CD8-positive, alpha-beta memory T cell (primary cell): ENCODE measurements around the gene GFM1. TPM values are rescaled to one million over a fixed set of nuclear protein-coding genes. Genes with fewer than 3 reads are reported as not detected.

Experiments
- CTCF ChIA-PET: fragments of 350-600 bp; sonication (Branson Sonifier 250); formaldehyde crosslinking; loops from one replicate; lab custom pipeline; 2021; ENCODE audit warnings: antibody characterized with exemption; lab: Charles Lee
- POLR2A ChIA-PET: fragments of 350-600 bp; sonication (Branson Sonifier 250); formaldehyde crosslinking; loops from one replicate; lab custom pipeline; 2021; ENCODE audit warnings: antibody characterized with exemption; lab: Charles Lee
- DNase-seq, 5 donors: peaks; one replicate each; pipeline versions ENCODE4 v3.0.0 to v3.0.0-alpha.2; 2020 to 2022; ENCODE audit warnings: mixed read lengths in 1 of 5
- H3K27ac ChIP-seq: one replicate; pipeline ENCODE4 v1.7.0; 2013; ENCODE audit warnings: low read depth, mild to moderate bottlenecking, low read length, moderate library complexity
- H3K27me3 ChIP-seq: 2 replicates; pipeline ENCODE4 v1.7.0; 2013; ENCODE audit warnings: low read length, mild to moderate bottlenecking; ENCODE audit not compliant: insufficient read depth, poor library complexity, severe bottlenecking
- H3K36me3 ChIP-seq: 2 replicates; pipeline ENCODE4 v1.7.0; 2013; ENCODE audit warnings: mild to moderate bottlenecking, low read length, moderate library complexity; ENCODE audit not compliant: insufficient read depth
- H3K4me1 ChIP-seq: 2 replicates; pipeline ENCODE4 v1.7.0; 2013; ENCODE audit warnings: mild to moderate bottlenecking, low read length, moderate library complexity; ENCODE audit not compliant: insufficient read depth
- H3K4me3 ChIP-seq: 2 replicates; pipeline ENCODE4 v1.7.0; 2013; ENCODE audit warnings: mild to moderate bottlenecking, low read length
- H3K9me3 ChIP-seq: 2 replicates; pipeline ENCODE4 v1.7.0; 2013; ENCODE audit warnings: mild to moderate bottlenecking, low read length
- H3K27ac Mint-ChIP-seq, 8 donors: one replicate each; pipeline ENCODE4 v1.8.0; 2020 to 2021; ENCODE audit warnings: mixed read lengths in 8 of 8, mild to moderate bottlenecking in 6 of 8, inconsistent platforms in 3 of 8, moderate library complexity in 3 of 8
- H3K27me3 Mint-ChIP-seq, 2 donors: one replicate each; pipeline ENCODE4 v1.8.0; 2020 to 2021; ENCODE audit warnings: mixed read lengths in 2 of 2, mild to moderate bottlenecking in 1 of 2, moderate library complexity in 1 of 2
- H3K36me3 Mint-ChIP-seq, 3 donors: one replicate each; pipeline ENCODE4 v1.8.0; 2020 to 2021; ENCODE audit warnings: mixed read lengths in 3 of 3, inconsistent platforms in 1 of 3, mild to moderate bottlenecking in 1 of 3
- H3K4me1 Mint-ChIP-seq, 3 donors: one replicate each; pipeline ENCODE4 v1.8.0; 2020 to 2021; ENCODE audit warnings: mixed read lengths in 3 of 3, inconsistent platforms in 1 of 3, mild to moderate bottlenecking in 1 of 3
- H3K4me3 Mint-ChIP-seq, 7 donors: one replicate each; pipeline ENCODE4 v1.8.0; 2020 to 2021; ENCODE audit warnings: mixed read lengths in 7 of 7, mild to moderate bottlenecking in 6 of 7, moderate library complexity in 4 of 7, inconsistent platforms in 2 of 7
- H3K9me3 Mint-ChIP-seq, 5 donors: one replicate each; pipeline ENCODE4 v1.8.0; 2020 to 2022; ENCODE audit warnings: mixed read lengths in 5 of 5, mild to moderate bottlenecking in 3 of 5, moderate library complexity in 2 of 5, inconsistent platforms in 1 of 5
- polyA plus RNA-seq: library from polyadenylated mRNA; unstranded; fragments of 300-500 nt; fragmentation: Illumina TruSeq; gene quantifications from one replicate; pipeline ENCODE4 v1.2.3, GENCODE V29; 2021
- total RNA-seq, 2 experiments: library from RNA; stranded (reverse); gene quantifications; one replicate each; pipeline ENCODE4 v1.2.3, GENCODE V29; 2021

The GFM1 gene
- total and polyA plus RNA-seq, 3 experiments from 2014 or later = 31.7 to 99.9 (median 91.2) TPM

DNA sequence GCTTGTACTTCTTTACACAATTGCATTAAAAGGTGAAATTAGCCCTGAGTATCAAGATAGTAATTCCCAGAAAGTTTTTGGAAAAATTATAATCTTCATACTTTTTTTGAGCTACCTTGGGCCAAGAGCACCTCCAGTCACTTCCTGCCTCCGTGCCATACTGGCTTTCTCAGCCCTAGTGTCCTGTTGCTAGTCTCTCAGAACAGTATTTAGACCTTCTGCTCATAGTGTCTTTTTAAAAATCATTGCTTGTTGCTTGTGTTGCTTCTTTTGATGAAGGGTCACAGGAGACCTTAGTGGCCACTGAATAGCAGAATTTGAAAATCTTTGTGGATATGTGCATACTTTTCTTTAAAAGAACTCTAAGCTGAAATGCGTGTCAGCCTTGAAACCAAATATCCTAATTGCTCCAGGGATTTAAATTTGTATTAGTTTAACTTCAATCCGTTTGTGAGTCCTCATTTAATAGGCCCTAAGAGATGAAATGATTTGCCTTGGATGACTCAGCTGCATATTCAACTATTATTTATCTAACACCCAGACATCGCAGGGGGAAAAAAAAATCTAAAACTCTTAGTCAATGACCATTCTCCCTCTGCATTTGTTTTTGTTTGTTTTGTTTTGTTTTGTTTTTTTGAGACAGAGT lies 57.2 kb downstream of the GFM1 start:
- no peaks in the 10 kb centered on the region for H3K9me3 Mint-ChIP-seq
- H3K27ac Mint-ChIP-seq = peak overlapping the region in 1 of 8 donors; percentile 71
- peaks cover 16 to 28% (median 25%) of the 10 kb centered on the region in 3 donors for H3K4me1 Mint-ChIP-seq
- no peaks in the 10 kb centered on the region for H3K4me1 ChIP-seq
- H3K27me3 ChIP-seq = no peaks in the 10 kb centered on the region
- peaks cover 3 to 60% (median 25%) of the 10 kb centered on the region in 3 donors for H3K36me3 Mint-ChIP-seq
- POLR2A ChIA-PET = no interaction called here
- H3K36me3 ChIP-seq = peaks cover 3% of the 10 kb centered on the region
- H3K9me3 ChIP-seq = no peaks in the 10 kb centered on the region
- CTCF ChIA-PET = interaction anchor here (1.4 to 1.8 kb wide), 2 partner anchors 14 to 27 kb away, joined by 3 to 7 read pairs; no protein-coding TSS in a partner anchor
- H3K27ac ChIP-seq = no peak overlapping the region
- no peak overlapping the region for H3K4me3 ChIP-seq
- no peaks in the 10 kb centered on the region for H3K27me3 Mint-ChIP-seq
- H3K4me3 Mint-ChIP-seq = no peak overlapping the region
- DNase-seq = no peak

DNA sequence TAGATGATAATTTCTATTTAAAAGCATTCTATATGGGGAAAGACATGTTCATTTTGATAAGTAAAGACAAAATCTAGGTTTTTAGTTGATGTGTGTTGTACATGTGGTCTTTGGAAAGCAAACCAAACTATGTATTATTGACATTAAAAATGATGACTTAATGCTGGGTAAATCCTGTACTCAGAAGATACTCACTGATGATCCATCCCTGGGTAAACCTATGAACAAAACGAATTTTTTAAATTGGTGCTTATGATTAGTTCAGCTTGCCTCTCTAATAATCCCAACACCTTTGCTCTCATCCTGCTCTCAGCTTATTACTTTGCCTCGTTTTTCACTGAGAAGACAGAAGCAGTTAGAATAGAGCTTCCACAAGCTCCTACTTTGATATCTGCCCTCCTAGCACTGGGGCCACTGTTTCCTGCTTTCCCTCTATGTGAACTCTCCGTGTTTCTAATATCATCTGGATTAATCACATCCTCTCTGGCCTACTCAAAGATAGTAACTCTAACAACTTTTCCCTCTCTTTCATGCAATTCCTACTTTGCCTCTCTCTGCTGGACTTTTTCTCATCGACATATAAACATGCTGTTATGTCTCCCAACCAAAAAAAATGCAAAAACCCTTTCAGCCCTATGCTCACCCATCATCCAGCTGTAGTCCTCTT lies 58.6 kb downstream of the GFM1 start:
- H3K9me3 ChIP-seq = no peaks in the 10 kb centered on the region
- no peak overlapping the region for H3K4me3 Mint-ChIP-seq
- H3K4me1 ChIP-seq = no peaks in the 10 kb centered on the region
- ChIA-PET POLR2A (interaction anchor here (0.6 kb wide), 1 partner anchor 1817 kb away, joined by 4 read pairs; no protein-coding TSS in a partner anchor), CTCF (interaction anchor here (1.0 kb wide), 1 partner anchor 24 kb away, joined by 3 read pairs; no protein-coding TSS in a partner anchor)
- peaks cover 7 to 67% (median 28%) of the 10 kb centered on the region in 3 donors for H3K36me3 Mint-ChIP-seq
- H3K27ac Mint-ChIP-seq = peak overlapping the region in 1 of 8 donors; percentile 3
- H3K27me3 Mint-ChIP-seq = no peaks in the 10 kb centered on the region
- H3K27me3 ChIP-seq = no peaks in the 10 kb centered on the region
- no peak for DNase-seq
- H3K4me3 ChIP-seq = no peak overlapping the region
- peaks cover 8% of the 10 kb centered on the region for H3K36me3 ChIP-seq
- H3K4me1 Mint-ChIP-seq = peaks cover 16 to 28% (median 25%) of the 10 kb centered on the region in 3 donors
- H3K9me3 Mint-ChIP-seq = no peaks in the 10 kb centered on the region
- H3K27ac ChIP-seq = no peak overlapping the region

DNA sequence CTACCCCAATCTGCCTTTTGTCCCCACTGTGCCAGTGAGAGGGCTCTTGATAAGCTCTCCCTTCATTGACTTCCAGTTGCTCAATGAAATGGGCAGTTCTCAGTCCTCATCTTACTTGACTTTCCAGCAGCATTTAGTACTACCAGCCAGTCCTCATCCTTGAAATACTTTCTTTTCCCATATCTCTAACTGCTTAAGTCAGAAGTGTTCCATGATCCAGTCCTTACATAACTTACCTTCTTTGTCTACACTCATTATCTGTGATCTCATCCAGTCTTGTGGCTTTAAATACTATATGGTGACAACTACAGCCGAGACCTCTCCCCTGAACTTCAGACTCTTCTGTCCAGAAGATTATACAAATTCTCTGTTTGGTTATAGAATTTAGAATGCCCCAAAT lies 59.2 kb downstream of the GFM1 start:
- ChIA-PET CTCF (interaction anchor here (1.0 kb wide), 1 partner anchor 23 kb away, joined by 3 read pairs; no protein-coding TSS in a partner anchor), POLR2A (no interaction called here)
- Mint-ChIP-seq H3K27ac (peak overlapping the region in 2 of 8 donors; percentile 3 to 8), H3K9me3 (no peaks in the 10 kb centered on the region), H3K4me1 (peaks cover 16 to 28% (median 25%) of the 10 kb centered on the region in 3 donors), H3K27me3 (no peaks in the 10 kb centered on the region), H3K36me3 (peaks cover 12 to 68% (median 30%) of the 10 kb centered on the region in 3 donors), H3K4me3 (no peak overlapping the region)
- no peak for DNase-seq
- H3K27ac ChIP-seq = no peak overlapping the region
- no peaks in the 10 kb centered on the region for H3K4me1 ChIP-seq
- peaks cover 5% of the 10 kb centered on the region for H3K36me3 ChIP-seq
- H3K9me3 ChIP-seq = no peaks in the 10 kb centered on the region
- H3K27me3 ChIP-seq = no peaks in the 10 kb centered on the region
- no peak overlapping the region for H3K4me3 ChIP-seq

DNA sequence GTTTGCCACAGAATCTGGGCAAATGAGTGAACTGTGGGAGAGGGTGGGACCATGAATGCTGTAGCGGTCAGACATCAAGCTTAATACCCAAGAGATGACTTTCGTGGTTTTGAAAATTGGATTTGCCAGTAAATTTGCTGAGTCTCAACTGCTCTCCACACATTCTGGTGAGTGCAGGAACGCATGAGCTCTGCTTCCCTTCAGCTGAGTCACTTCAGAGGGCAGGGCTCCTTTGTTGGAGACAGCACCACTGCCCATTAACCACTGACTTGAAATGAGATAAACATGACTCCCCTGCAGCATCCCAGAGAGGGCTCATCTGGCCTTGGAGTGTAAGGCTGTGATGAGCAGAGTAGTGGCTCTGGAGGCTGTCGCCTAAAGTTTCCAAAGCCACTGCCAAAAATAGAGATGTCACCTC lies 65.3 kb downstream of the GFM1 start:
- ChIA-PET CTCF (no interaction called here), POLR2A (no interaction called here)
- Mint-ChIP-seq H3K36me3 (peaks cover 9 to 73% (median 32%) of the 10 kb centered on the region in 3 donors), H3K4me1 (peaks cover 0 to 6% (median 0%) of the 10 kb centered on the region in 3 donors), H3K9me3 (no peaks in the 10 kb centered on the region), H3K4me3 (no peak overlapping the region), H3K27me3 (no peaks in the 10 kb centered on the region), H3K27ac (peak overlapping the region in 3 of 8 donors; percentile 13 to 17 (median 15))
- H3K27me3 ChIP-seq = no peaks in the 10 kb centered on the region
- H3K36me3 ChIP-seq = peaks cover 14% of the 10 kb centered on the region
- H3K9me3 ChIP-seq = no peaks in the 10 kb centered on the region
- H3K4me1 ChIP-seq = no peaks in the 10 kb centered on the region
- H3K4me3 ChIP-seq = no peak overlapping the region
- H3K27ac ChIP-seq = no peak overlapping the region
- no peak for DNase-seq

DNA sequence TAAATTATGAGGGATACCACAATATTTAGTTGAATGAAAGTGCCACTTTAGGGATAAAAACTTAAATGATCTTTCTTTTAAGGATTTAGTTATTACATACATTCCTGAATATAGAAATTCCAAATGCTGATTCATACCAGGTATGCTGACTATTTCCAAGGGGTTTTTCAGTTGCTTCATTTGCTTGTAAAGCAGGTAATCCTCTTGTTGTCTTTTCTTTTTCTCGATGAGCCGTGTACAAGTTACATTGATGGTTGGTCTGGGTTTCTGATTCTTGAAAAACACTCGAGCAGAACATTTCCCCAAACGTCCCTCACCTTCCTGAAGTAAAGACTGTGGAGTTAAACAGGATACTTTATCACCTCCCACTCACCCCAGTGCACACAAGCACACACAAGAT lies 66.3 kb downstream of the GFM1 start:
- Mint-ChIP-seq H3K4me3 (no peak overlapping the region), H3K36me3 (peaks cover 9 to 70% (median 30%) of the 10 kb centered on the region in 3 donors), H3K27ac (peak overlapping the region in 1 of 8 donors; percentile 42), H3K27me3 (no peaks in the 10 kb centered on the region), H3K4me1 (peaks cover 0 to 10% (median 0%) of the 10 kb centered on the region in 3 donors), H3K9me3 (no peaks in the 10 kb centered on the region)
- CTCF ChIA-PET = no interaction called here
- Histone ChIP-seq H3K36me3 (peaks cover 14% of the 10 kb centered on the region), H3K4me3 (no peak overlapping the region), H3K27me3 (no peaks in the 10 kb centered on the region), H3K9me3 (no peaks in the 10 kb centered on the region), H3K27ac (no peak overlapping the region), H3K4me1 (no peaks in the 10 kb centered on the region)
- POLR2A ChIA-PET = no interaction called here
- DNase-seq = no peak

DNA sequence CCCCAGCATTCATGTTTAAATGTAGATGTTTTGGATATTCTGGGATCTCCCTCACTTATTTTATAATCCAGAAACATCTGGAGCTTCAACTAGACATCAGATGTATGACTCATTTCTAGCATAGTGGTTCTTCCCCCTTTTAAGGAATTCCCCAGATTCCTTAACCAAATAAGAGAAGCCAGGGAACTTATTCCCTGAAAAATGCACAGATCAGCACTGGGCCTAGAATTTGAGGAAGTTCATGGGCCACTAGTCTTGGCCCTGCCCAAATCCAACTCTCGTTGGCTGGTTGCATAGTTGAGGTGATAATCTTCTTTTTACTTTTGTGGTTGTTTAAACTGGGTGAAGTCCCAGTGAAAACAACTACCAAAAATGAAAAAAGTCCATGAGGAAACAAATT lies 67.6 kb downstream of the GFM1 start:
- H3K36me3 Mint-ChIP-seq = peaks cover 9 to 65% (median 27%) of the 10 kb centered on the region in 3 donors
- H3K4me3 ChIP-seq = no peak overlapping the region
- H3K4me3 Mint-ChIP-seq = no peak overlapping the region
- no peaks in the 10 kb centered on the region for H3K27me3 Mint-ChIP-seq
- no peaks in the 10 kb centered on the region for H3K4me1 ChIP-seq
- no peak for DNase-seq
- no peak overlapping the region for H3K27ac ChIP-seq
- no peaks in the 10 kb centered on the region for H3K27me3 ChIP-seq
- peak overlapping the region in 2 of 8 donors; percentile 44 to 52 for H3K27ac Mint-ChIP-seq
- H3K4me1 Mint-ChIP-seq = peaks cover 0 to 10% (median 2%) of the 10 kb centered on the region in 3 donors
- no peaks in the 10 kb centered on the region for H3K9me3 Mint-ChIP-seq
- ChIA-PET POLR2A (no interaction called here), CTCF (no interaction called here)
- H3K9me3 ChIP-seq = no peaks in the 10 kb centered on the region
- peaks cover 14% of the 10 kb centered on the region for H3K36me3 ChIP-seq

DNA sequence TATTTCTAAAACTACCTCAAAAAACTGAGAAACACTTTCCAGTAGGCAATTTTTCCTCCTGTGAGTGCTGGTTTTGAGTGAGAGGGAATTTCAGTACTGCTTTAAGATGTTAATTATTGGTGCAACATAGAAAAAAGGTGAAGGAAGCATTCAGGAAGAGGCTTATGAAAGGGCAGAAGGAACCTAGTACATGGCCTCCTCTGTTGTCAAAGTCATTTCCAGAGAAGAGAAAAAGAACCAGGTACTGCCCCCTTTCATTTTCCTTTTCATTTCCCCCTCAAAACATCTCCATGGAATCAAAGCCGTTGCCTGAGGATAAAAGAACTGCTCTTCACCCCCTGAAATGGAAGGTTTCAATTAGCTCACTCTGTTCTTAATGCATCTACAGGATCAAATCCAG lies 68.1 kb downstream of the GFM1 start:
- H3K36me3 Mint-ChIP-seq = peaks cover 5 to 61% (median 23%) of the 10 kb centered on the region in 3 donors
- Histone ChIP-seq H3K4me3 (no peak overlapping the region), H3K27ac (no peak overlapping the region), H3K27me3 (no peaks in the 10 kb centered on the region), H3K9me3 (no peaks in the 10 kb centered on the region), H3K36me3 (peaks cover 9% of the 10 kb centered on the region), H3K4me1 (no peaks in the 10 kb centered on the region)
- ChIA-PET CTCF (interaction anchor here (1.2 kb wide), 1 partner anchor 16 kb away, joined by 5 read pairs; no protein-coding TSS in a partner anchor), POLR2A (no interaction called here)
- H3K27me3 Mint-ChIP-seq = no peaks in the 10 kb centered on the region
- H3K9me3 Mint-ChIP-seq = no peaks in the 10 kb centered on the region
- peak overlapping the region in 1 of 8 donors; percentile 17 for H3K27ac Mint-ChIP-seq
- no peak overlapping the region for H3K4me3 Mint-ChIP-seq
- DNase-seq = no peak
- H3K4me1 Mint-ChIP-seq = peaks cover 0 to 12% (median 2%) of the 10 kb centered on the region in 3 donors

DNA sequence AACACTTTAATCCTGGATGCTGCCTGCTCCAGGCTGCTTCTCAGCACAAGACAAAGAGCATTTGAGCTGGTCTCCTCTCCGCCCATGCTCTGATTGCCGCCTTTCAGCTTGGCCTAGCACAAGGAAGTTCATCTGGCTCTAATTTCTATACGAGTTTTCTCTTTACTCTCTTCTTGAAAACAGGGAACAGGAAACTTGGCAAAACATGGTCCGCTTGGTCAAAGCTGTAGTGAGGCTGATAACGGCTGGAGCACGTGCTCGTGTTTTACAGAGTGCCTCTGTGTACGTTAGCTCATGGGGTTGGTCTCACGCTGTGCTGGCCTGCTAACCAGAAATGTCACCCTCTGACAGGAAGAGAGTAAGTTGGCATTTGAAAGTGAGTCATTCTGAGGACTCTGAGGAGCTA lies 68.8 kb downstream of the GFM1 start:
- Histone ChIP-seq H3K27ac (no peak overlapping the region), H3K27me3 (no peaks in the 10 kb centered on the region), H3K9me3 (no peaks in the 10 kb centered on the region), H3K36me3 (peaks cover 9% of the 10 kb centered on the region), H3K4me1 (no peaks in the 10 kb centered on the region), H3K4me3 (no peak overlapping the region)
- no peak for DNase-seq
- no peaks in the 10 kb centered on the region for H3K27me3 Mint-ChIP-seq
- peak overlapping the region in 2 of 8 donors; percentile 17 to 33 for H3K27ac Mint-ChIP-seq
- no peaks in the 10 kb centered on the region for H3K9me3 Mint-ChIP-seq
- ChIA-PET CTCF (interaction anchor here (1.2 kb wide), 1 partner anchor 15 kb away, joined by 5 read pairs; no protein-coding TSS in a partner anchor), POLR2A (no interaction called here)
- H3K4me3 Mint-ChIP-seq = no peak overlapping the region
- H3K4me1 Mint-ChIP-seq = peaks cover 0 to 15% (median 2%) of the 10 kb centered on the region in 3 donors
- H3K36me3 Mint-ChIP-seq = peaks cover 4 to 56% (median 22%) of the 10 kb centered on the region in 3 donors
